IPS DF 6.9 (cell line): ENCODE measurements around the gene MAGEC2.

ENCODE experiments used
- DNase-seq: peaks from one replicate; pipeline ENCODE4 v3.0.0-alpha.2; 2013; ENCODE audit warnings: low read depth, low spot score
- H3K27ac ChIP-seq: one replicate; pipeline ENCODE4 v1.5.1; 2013; ENCODE audit warnings: low read length, control low read depth
- H3K27me3 ChIP-seq: 2 replicates; pipeline ENCODE4 v1.6.1; 2013; ENCODE audit warnings: mild to moderate bottlenecking, low read length; ENCODE audit not compliant: control insufficient read depth, insufficient read depth
- H3K36me3 ChIP-seq: 2 replicates; pipeline ENCODE4 v1.6.1; 2013; ENCODE audit warnings: low read length; ENCODE audit not compliant: control insufficient read depth, insufficient read depth
- H3K4me1 ChIP-seq: 2 replicates; pipeline ENCODE4 v1.6.1; 2013; ENCODE audit warnings: low read length; ENCODE audit not compliant: control insufficient read depth, insufficient read depth
- H3K4me3 ChIP-seq: 2 replicates; pipeline ENCODE4 v1.5.1; 2013; ENCODE audit warnings: mild to moderate bottlenecking, low read length
- H3K9me3 ChIP-seq: 2 replicates; pipeline ENCODE4 v1.6.1; 2013; ENCODE audit warnings: low read length, inconsistent platforms; ENCODE audit not compliant: control insufficient read depth, insufficient read depth
- WGBS: extraction: QIAGEN DNeasy Blood & Tissue Kit; methylation state at CpG from one replicate; pipeline ENCODE4 v1.1.7; 2013; ENCODE audit warnings: mixed read lengths, missing lambda C conversion rate; ENCODE audit not compliant: insufficient read length, insufficient coverage; 5-methylcytosine and 5-hydroxymethylcytosine counted together

MAGEC2 gene, protein sequence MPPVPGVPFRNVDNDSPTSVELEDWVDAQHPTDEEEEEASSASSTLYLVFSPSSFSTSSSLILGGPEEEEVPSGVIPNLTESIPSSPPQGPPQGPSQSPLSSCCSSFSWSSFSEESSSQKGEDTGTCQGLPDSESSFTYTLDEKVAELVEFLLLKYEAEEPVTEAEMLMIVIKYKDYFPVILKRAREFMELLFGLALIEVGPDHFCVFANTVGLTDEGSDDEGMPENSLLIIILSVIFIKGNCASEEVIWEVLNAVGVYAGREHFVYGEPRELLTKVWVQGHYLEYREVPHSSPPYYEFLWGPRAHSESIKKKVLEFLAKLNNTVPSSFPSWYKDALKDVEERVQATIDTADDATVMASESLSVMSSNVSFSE

GRCh38 chrX:142204522-142205433 lies at the start of gene MAGEC2:
Gene MAGEC2 (minus strand): TSS chrX:142205290. CDS start chrX:142203987, 1,303 bp downstream.
- no peak within 1 kb of the TSS for H3K27ac ChIP-seq
- H3K27me3 ChIP-seq, result no peaks in the 10 kb centered on the region
- no peaks in the 10 kb centered on the region for H3K9me3 ChIP-seq
- no peaks in the 10 kb centered on the region for H3K36me3 ChIP-seq
- WGBS, result no CpG with 5 or more reads among the region's 28 CpGs
- H3K4me3 ChIP-seq, result no peak within 1 kb of the TSS
- DNase-seq, result no peak
- no peaks in the 10 kb centered on the region for H3K4me1 ChIP-seq

- H3K36me3 ChIP-seq, result no peaks in the 10 kb centered on the region
- no peaks in the 10 kb centered on the region for H3K27me3 ChIP-seq
- WGBS, result no CpG with 5 or more reads among the region's 4 CpGs
These were observed 46.6 kb upstream of the MAGEC2 start for GRCh38 chrX:142251680-142252079.

DNA sequence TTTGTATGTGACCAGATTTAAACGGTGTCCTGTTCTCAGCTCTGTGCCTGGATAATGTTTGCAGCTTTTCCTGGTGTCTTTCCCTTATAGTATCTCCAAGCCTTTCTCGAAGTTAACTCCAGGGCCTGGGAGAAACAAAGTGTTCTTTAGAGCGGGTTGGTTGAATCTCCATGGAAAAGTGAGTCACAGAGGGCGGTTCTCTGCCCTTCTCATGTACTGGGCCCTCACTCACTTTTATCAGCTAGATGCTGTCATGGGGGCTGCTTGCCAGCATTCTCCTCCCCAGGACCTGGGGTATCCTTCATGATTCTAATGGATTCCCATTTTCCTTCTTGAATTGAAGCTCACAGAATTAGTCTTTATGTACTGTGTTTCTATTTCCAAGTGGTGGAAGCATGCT lies 46.1 kb upstream of the MAGEC2 start:
- Histone ChIP-seq H3K36me3 (no peaks in the 10 kb centered on the region), H3K27ac (no peak overlapping the region), H3K4me1 (no peaks in the 10 kb centered on the region), H3K9me3 (no peaks in the 10 kb centered on the region), H3K27me3 (no peaks in the 10 kb centered on the region), H3K4me3 (no peak overlapping the region)
- no peak for DNase-seq
- no CpG with 5 or more reads among the region's 4 CpGs for WGBS

More at GRCh38 chrX:142251680-142252079, 46.6 kb upstream of the MAGEC2 start:
- Histone ChIP-seq H3K27ac (no peak overlapping the region), H3K4me3 (no peak overlapping the region), H3K4me1 (no peaks in the 10 kb centered on the region), H3K9me3 (no peaks in the 10 kb centered on the region)
- DNase-seq, result no peak

GRCh38 chrX:142250502-142250901 lies 45.4 kb upstream of the MAGEC2 start:
- H3K27ac ChIP-seq, result no peak overlapping the region
- H3K4me3 ChIP-seq, result no peak overlapping the region
- H3K9me3 ChIP-seq, result no peaks in the 10 kb centered on the region
- no peaks in the 10 kb centered on the region for H3K27me3 ChIP-seq
- DNase-seq, result no peak
- no peaks in the 10 kb centered on the region for H3K36me3 ChIP-seq
- H3K4me1 ChIP-seq, result no peaks in the 10 kb centered on the region
- no CpG with 5 or more reads among the region's 4 CpGs for WGBS

DNA sequence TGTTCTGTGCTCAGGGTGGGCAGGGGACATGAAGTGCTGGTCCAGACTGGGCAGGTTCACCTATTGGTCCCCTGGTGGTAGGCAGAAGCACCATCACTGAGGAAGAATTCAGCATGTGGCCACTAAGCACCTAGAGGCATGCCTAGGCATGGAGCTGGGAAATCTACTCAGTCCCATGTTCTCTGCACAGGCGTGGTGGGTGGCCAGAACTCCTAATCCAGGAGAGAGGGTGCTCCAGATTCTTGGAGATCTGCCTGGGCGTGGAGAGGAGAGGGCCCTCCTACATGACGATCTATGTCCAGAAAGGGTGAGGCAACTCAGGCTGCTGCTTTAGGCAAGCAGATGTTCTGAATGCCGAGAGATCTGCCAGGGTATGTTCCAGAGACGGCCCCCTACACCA lies 44.6 kb upstream of the MAGEC2 start:
- H3K36me3 ChIP-seq, result no peaks in the 10 kb centered on the region
- no CpG with 5 or more reads among the region's 5 CpGs for WGBS
- H3K9me3 ChIP-seq, result no peaks in the 10 kb centered on the region

GRCh38 chrX:142244568-142244967 lies 39.5 kb upstream of the MAGEC2 start:
- Histone ChIP-seq H3K27ac (no peak overlapping the region), H3K27me3 (no peaks in the 10 kb centered on the region), H3K4me3 (no peak overlapping the region), H3K9me3 (no peaks in the 10 kb centered on the region; the same call in 1 of the 2 replicates), H3K4me1 (no peaks in the 10 kb centered on the region), H3K36me3 (no peaks in the 10 kb centered on the region)
- WGBS, result no CpG with 5 or more reads among the region's 4 CpGs
- DNase-seq, result no peak

More for the DNA sequence above, 44.6 kb upstream of the MAGEC2 start:
- no peaks in the 10 kb centered on the region for H3K27me3 ChIP-seq
- no peak overlapping the region for H3K4me3 ChIP-seq
- no peak overlapping the region for H3K27ac ChIP-seq
- no peaks in the 10 kb centered on the region for H3K4me1 ChIP-seq
- DNase-seq, result no peak

GRCh38 chrX:142238536-142238935 lies 33.4 kb upstream of the MAGEC2 start:
- WGBS, result no CpG with 5 or more reads among the region's 1 CpG
- no peak for DNase-seq
- Histone ChIP-seq H3K9me3 (no peaks in the 10 kb centered on the region), H3K4me3 (no peak overlapping the region), H3K27ac (no peak overlapping the region), H3K4me1 (no peaks in the 10 kb centered on the region), H3K27me3 (no peaks in the 10 kb centered on the region), H3K36me3 (no peaks in the 10 kb centered on the region)

DNA sequence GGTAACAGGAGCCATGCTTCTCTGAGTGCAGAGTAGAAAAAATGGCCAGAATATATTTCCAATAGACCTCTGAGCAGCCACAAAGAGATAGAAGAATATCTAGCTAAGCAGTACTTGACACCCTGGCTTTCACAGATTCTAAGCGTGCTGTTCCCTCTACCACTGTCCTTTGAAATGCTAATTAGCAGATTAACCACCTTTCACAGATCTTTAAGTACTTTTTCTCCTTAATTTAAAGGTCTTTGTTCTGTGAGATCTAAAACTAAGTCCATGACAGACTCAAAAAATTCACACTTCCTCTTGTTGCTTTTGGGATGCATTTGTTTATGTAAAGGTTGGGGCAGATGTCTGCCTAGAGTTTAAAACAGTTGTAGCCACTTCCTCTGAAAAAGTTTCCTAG lies 28.3 kb upstream of the MAGEC2 start:
- Histone ChIP-seq H3K36me3 (no peaks in the 10 kb centered on the region), H3K27me3 (no peaks in the 10 kb centered on the region), H3K9me3 (no peaks in the 10 kb centered on the region), H3K4me1 (no peaks in the 10 kb centered on the region), H3K4me3 (no peak overlapping the region), H3K27ac (no peak overlapping the region)
- peak; percentile 20 for DNase-seq
- WGBS, result no CpG with 5 or more reads among the region's 1 CpG

DNA sequence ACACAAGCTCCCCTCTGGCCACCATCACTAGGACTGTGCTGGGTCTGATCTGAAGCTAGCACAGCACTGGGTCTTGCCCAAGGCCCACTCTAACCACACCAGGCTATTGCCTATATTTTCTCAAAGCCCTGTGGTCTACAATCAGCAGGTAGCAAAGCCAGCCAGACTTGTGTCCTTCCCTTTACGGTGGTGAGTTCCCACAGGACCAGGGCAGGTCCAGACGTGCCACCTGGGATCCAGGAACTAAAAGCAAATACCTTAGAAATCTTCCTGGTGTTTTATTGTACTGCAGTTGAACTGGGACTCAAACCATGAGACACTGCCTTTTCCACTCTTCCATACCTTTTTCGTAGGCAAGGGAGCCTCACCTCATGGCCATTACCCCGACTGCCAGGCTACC lies 9.0 kb upstream of the MAGEC2 start:
- no peak overlapping the region for H3K27ac ChIP-seq
- WGBS, result no CpG with 5 or more reads among the region's 4 CpGs

DNA sequence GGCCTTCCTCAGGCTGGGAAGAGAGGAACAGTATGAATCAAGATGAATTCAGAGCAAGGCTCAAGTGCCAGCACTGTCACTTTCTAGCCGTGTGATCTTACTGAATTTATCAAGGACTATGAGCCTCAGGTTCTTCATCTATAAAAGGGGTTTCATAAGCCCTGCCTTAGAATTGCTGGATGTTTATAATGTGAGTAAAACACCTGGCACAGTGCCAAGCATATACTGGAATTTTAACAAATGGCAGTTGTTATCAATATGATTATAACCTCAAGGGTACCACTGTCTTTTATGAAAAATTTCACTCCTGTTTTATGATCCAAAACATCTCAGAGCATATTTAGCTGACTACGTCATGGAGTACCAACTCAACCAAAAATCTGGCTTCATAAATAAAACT lies 4.0 kb downstream of the MAGEC2 start:
- Histone ChIP-seq H3K4me3 (no peak overlapping the region), H3K4me1 (no peaks in the 10 kb centered on the region), H3K36me3 (no peaks in the 10 kb centered on the region), H3K27ac (no peak overlapping the region), H3K27me3 (no peaks in the 10 kb centered on the region), H3K9me3 (no peaks in the 10 kb centered on the region)
- WGBS, result no CpG with 5 or more reads among the region's 2 CpGs
- no peak for DNase-seq

More for the DNA sequence above, 9.0 kb upstream of the MAGEC2 start:
- no peaks in the 10 kb centered on the region for H3K4me1 ChIP-seq
- H3K9me3 ChIP-seq, result no peaks in the 10 kb centered on the region
- no peaks in the 10 kb centered on the region for H3K27me3 ChIP-seq
- DNase-seq, result no peak
- no peak overlapping the region for H3K4me3 ChIP-seq
- H3K36me3 ChIP-seq, result no peaks in the 10 kb centered on the region
